ENCODE data around the gene TBX15.

- TF ChIP-seq, protein P1, sequence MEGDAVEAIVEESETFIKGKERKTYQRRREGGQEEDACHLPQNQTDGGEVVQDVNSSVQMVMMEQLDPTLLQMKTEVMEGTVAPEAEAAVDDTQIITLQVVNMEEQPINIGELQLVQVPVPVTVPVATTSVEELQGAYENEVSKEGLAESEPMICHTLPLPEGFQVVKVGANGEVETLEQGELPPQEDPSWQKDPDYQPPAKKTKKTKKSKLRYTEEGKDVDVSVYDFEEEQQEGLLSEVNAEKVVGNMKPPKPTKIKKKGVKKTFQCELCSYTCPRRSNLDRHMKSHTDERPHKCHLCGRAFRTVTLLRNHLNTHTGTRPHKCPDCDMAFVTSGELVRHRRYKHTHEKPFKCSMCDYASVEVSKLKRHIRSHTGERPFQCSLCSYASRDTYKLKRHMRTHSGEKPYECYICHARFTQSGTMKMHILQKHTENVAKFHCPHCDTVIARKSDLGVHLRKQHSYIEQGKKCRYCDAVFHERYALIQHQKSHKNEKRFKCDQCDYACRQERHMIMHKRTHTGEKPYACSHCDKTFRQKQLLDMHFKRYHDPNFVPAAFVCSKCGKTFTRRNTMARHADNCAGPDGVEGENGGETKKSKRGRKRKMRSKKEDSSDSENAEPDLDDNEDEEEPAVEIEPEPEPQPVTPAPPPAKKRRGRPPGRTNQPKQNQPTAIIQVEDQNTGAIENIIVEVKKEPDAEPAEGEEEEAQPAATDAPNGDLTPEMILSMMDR (IDR thresholded peaks at IDR 0.05) = no peak
- TF ChIP-seq SIN3A (IDR thresholded peaks at IDR 0.05; ENCODE audit: borderline replicate concordance, insufficient read depth, low read depth, low read length) (no peak), TCF7L2 (IDR thresholded peaks at IDR 0.05; ENCODE audit: low read depth, low read length) (no peak), REST (IDR thresholded peaks at IDR 0.05; ENCODE audit: insufficient read depth in 1 of 2, low read depth in 2 of 2, low read length in 1 of 2) (no peak), POLR2AphosphoS5 (IDR thresholded peaks at IDR 0.05; ENCODE audit: low read depth, low read length) (no peak)
These were observed 15.4 kb upstream of the TBX15 start for GRCh38 chr1:119003413-119004128.
